CD4-positive, alpha-beta T cell treated with Interleukin-12 subunit alpha and Interleukin-12 subunit beta, for 1 hour (primary cell): ENCODE data around the gene PLK5.
A peak's percentile ranks its signal among the peaks of the same experiment; 100 is the strongest.
"Not testable (repeated sequence)": the region's sequence is repeated elsewhere in the genome, so short reads cannot be mapped to it uniquely, and the experiment has no call there.

Experiments used
- DNase-seq: peaks from one replicate; pipeline ENCODE4 v3.0.0-alpha.2; 2020

The PLK5 gene

GRCh38 chr19:1491114-1491848, 32.6 kb upstream of the PLK5 start, which contains the start of gene REEP6:
Gene REEP6, plus strand, starts transcription at chr19:1491181. Its CDS starts 89 bp downstream, at chr19:1491270.
- no peak for DNase-seq

DNA sequence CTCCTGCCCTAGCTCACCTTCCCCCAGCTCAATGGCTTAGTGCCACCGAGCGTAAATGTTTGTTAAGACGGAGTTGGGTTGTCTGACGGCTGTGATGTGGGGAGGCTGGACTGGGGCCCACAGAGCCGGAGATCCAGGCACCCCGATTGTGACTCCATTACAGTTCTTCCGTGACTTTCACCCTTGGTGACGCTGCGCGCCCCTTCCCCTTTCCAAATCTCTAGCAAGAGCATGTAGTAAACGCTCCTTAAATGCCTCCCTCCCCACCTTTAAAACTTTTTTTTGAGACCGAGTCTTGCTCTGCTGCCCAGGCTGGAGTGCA, 32.1 kb upstream of the PLK5 start:
- no peak for DNase-seq

GRCh38 chr19:1492474-1493006, 31.3 kb upstream of the PLK5 start:
- DNase-seq = no peak

GRCh38 chr19:1494115-1494815, 29.6 kb upstream of the PLK5 start:
- DNase-seq = no peak

DNA sequence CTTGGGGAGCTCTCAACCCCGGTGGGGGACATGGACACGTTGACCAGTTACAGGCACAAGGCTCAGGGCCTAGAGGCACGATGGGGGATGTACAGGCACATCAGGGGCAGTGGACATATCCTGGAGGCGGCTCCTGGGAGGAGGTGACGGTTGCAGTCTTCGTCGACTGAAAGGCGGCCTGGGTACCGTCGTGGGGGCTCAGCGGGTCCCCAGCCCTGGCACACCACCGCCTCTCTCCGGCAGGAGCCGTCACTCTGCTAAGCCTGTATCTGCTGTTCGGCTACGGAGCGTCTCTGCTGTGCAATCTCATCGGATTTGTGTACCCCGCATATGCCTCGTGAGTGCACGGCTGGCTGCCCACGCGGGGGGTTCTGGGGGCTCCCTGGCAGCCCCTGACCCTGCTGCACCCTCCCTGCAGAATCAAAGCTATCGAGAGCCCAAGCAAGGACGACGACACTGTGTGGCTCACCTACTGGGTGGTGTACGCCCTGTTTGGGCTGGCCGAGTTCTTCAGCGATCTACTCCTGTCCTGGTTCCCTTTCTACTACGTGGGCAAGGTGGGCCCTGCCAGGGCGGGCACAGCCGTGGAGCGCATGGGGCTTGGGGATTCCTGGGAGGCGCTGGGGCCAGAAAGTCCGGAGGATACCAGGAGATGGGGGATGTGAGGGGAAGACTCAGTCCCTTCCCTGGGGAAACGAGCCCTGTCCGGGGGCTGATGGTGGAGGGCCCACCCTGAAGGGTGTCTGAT, 28.7 kb upstream of the PLK5 start:
- no peak for DNase-seq

DNA sequence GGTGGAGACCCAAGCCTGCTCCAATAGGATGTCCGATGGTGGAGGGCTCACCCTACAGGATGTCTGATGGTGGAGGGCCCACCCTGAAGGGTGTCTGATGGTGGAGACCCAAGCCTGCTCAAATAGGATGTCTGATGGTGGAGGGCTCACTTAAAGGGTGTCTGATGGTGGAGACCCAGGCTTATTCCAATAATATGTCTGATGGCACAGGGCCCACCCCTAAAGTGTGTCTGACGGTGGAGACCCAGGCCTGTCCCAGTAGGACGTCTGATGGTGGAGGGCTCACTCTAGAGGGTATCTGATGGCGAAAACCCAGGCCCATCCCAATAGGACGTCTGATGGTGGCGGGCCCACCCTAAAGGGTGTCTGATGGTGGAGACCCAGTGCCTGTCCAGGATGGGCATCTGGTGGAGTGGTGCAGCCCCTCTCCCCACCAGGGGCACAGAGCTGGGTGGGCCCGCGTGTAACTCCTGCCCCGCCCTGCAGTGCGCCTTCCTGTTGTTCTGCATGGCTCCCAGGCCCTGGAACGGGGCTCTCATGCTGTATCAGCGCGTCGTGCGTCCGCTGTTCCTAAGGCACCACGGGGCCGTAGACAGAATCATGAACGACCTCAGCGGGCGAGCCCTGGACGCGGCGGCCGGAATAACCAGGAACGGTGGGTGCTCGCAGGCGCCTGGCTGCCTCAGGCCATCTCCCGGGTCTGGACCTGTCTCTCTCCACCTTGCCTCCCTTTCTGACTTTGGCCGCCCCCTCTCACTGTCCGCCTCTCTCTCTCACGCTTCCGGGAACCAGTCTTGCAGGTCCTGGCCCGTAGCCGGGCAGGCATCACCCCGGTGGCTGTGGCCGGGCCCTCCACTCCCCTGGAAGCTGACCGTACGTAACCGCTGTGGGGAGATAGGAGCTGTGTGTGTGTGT, 27.8 kb upstream of the PLK5 start:
- no peak for DNase-seq

DNA sequence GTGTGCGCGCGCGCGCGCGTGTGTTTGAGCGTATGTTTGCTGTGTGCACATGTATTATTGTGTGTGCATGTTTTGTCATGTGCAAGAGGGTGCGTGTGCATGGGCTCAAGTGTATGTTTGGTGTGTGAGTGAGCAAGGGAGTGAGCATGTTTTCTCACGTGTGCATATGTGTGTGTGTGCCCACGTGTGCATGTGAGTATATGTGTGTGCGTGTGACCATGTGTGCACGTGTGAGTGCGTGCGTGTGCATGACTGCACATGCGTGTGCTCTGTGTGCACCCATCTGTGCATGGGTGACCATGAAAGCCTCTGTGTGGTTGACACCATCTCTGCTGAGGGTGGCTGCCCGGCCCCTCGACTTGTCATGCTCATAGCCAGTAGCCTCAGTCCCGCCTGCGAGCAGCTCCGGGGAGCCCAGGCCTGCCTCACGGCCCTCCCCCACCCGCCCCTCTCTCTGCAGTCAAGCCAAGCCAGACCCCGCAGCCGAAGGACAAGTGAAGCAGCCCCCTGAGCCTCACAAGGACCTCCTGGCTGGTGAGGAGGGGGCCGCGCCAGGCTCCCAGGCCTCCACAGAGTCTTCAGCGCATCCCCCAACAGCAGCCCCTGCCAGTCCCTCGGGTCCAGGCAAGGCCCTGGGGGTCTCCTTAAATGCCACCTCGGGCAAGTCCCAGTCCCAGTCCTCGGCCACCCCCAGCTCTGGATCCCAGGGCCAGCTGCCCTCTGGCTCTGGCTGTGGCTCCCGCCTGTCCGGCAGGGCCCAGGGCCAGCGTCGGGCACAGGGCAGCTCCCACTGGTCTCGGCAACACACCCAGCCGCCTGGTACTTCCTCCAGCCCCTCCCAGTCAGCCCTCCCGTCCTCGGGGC, 26.9 kb upstream of the PLK5 start:
- DNase-seq = no peak

DNA sequence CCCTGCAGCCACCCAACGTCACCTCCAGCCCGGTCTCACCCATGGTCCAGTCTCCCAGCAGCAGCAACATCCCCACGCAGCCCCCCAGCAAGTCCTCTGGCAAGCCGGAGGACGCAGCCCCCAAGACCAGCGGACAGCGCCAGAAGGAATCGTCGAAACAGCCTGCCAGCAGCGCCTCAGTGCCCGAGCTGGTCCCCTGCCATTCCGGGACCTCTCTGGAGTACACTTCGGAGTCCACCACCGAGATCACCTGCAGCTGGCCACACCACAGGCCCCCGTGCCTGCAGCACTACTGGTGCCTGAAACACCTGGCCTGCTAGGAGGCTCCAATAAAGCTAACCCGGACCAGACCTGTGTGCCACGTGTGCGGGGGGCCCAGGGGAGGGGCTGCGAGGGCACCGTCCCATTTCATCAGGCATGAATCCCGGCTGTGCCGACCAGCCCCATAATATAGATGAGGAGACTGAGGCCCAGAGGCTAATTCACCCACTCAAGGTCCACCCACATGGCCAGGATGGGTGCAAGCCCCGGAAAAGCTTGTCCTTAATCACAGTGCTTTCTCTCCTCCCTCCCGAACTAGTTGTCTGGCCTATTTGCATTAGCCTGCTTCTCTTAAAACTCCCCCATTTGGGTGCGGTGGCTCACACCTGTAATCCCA, 26.2 kb upstream of the PLK5 start:
- DNase-seq = no peak

GRCh38 chr19:1499231-1499630, 24.6 kb upstream of the PLK5 start:
- DNase-seq = not testable (repeated sequence)

DNA sequence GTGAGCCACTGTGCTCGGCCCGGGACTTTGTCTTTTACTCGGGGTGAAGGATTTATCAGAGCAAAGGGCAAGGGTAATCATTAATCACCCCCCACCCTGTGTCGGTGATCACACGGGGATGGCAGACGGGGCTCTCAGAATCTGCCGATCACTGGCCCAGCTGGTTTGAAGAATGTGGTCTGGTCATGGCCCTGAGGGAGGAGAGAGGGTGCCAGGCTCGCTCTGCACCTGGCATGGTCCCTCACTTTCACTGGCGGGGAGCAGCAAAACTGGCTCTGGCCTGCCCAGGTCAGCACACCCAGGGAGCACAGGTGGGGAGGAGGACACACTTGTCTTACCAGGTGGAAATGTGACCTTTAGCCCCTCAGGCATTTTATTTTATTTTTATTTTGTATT, 22.7 kb upstream of the PLK5 start:
- DNase-seq = no peak

DNA sequence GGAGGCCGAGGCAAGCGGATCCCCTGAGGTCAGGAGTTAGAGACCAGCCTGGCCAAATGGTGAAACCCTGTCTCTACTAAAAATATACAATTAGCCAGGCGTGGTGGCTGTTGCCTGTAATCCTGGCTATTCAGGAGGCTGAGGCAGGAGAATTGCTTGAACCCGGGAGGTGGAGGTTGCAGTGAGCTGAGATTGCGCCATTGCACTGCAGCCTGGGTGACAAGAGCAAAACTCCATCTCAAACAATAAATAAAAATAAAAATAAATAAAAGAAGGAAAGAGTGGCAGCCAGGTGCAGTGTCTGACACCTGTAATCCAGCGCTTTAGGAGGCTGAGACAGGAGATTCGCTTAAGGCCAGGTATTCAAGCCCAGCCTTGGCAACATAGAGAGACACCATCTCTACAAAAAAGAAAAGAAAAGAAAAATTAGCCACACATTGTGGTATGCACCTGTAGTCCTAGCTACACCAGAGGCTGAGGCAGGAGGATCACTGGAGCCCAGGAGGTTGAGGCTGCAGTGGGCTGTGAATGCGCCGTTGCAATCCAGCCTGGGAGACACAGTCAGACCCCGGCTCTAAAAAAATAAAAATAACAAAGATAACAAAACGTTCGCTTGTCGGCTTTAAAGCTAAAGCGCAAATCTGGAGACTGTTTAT, 21.3 kb upstream of the PLK5 start:
- DNase-seq = no peak

GRCh38 chr19:1503089-1503924, 20.6 kb upstream of the PLK5 start:
- DNase-seq = peak; percentile 70

DNA sequence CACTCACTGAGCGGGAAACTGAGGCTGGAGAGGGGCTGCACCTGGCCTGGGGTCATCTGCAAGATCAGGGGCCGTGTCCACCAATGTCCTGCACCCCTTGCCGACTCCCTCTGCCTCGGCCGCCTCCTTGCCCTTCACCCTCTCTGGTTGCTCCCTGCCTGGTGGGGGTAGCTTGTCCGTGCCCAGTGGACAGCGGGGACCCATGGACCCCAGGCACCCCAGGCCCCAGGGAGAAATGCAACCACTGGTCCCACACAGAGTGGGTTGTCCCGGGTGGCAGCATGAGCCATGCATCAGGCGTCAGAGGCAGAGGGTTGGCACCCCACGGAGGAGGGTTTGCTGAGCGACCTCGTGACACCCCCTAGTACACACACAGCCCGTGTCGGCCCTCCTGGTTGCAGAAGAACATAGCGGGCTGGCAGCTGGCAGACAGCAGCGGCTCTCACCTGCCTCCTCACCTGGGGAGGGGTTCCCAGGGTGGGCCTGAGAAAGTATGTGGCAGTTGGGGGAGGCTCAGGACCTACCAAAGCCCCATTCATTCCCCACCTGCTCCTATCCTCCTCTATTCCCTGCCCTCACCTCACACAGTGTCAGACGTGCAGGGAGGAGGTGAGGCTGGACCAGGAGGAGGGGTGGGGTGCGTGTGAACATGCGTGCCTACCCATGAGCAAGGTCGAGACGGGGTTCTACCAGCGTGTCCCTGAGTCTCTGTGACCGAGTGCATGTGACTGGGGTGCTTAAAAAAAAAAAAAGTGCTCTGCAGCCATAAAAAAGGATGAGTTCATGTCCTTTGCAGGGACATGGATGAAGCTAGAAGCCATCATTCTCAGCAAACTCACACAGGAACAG, 19.7 kb upstream of the PLK5 start:
- no peak for DNase-seq

- DNase-seq = no peak
Observed at GRCh38 chr19:1505012-1505411, 18.9 kb upstream of the PLK5 start.

DNA sequence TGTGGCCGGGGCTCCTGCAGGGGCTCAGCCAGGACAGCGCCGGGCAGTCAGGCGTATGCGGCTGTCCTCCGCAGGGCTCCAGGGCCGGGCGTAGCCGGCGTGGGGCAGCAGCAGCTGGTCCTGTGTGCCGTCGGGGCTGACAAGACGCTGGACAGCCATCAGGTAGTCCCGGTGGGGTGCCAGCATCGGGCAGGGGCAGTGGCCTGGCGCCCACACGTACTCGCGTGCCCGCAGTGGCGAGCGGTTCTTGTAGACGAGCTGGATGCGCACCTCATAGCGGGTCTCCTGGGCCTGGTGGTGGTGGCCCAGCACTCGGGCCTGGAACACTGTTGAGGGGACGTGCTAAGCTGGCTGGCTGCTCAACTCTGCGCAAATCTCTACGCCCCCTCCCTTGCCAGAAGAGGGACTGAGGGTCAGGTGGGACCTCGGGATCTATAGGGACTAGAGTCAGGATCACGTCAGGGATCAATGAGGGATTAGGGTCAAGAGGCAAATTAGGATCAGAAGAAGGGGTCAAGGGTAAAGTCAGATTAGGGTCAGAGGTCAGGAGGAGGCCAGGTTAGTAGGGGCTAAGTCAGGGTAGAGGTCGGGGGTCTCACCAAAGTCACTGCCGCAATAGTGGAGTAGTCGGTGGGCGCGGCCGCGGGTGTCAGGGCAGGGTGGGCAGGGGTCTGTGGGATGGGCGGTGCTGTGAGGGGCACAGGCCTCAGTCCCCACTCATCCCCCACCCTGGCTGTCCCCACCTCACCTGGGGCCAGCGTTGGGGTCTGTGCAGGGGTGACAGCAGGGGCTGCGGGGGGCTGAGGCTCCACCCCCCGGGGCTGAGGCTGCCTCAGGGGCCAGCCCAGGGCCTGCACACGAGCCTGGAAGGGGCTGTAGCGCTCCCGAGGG, 17.6 kb upstream of the PLK5 start:
- DNase-seq = no peak

- DNase-seq = no peak
Observed at GRCh38 chr19:1507192-1507660, 16.7 kb upstream of the PLK5 start.
